Fibroblast of skin of abdomen (primary cell): ENCODE results near the gene RPS6KA1.

Source experiments
- DNase-seq: peaks from one replicate; pipeline ENCODE4 v3.0.0-alpha.2; 2013

RPS6KA1 gene

GRCh38 chr1:26533951-26534509 lies 4.5 kb downstream of the RPS6KA1 start:
- no peak for DNase-seq

GRCh38 chr1:26535201-26535600 lies 5.6 kb downstream of the RPS6KA1 start:
- DNase-seq: no peak

DNA sequence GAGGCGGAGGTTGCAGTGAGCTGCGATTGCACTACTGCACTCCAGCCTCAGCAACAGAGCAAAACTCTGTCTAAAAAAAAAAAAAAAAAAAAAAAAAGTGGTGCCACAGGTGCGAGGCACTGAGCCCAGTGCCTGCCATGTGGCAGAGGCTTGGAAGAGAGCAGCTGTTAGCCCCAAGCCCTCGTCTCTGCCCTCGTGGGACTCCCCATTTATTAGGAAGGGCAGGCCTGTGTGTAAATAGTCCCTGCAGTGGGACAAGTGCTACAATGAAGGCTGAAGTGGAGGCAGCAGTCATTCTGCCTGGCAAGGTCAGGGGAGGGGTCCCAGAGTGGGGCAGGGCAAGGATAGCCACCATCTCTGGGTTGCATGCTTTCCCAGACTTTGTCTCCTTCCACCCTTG lies 6.5 kb downstream of the RPS6KA1 start:
- no peak for DNase-seq

- DNase-seq: no peak
Measured at GRCh38 chr1:26536521-26536920, 7.0 kb downstream of the RPS6KA1 start.

DNA sequence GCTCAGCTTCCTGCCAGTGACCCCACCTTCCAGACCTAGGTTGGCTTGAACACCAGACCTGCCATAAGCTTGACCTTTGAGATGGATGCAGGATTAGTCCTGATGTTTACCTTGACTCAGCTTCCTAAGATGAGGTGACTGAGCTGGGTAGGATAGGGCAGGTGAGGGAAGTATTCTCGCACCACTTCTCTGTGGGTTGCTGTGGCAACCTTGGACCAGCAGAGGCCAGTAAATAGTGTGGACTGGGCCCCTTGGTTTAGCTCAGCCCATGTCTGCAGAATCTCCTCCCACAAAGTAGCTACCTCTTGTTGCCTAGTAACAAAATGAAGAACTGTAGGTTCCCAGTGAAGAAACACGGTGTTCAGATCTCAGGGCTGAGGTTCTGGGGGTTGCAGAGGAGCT lies 8.4 kb downstream of the RPS6KA1 start:
- no peak for DNase-seq

DNA sequence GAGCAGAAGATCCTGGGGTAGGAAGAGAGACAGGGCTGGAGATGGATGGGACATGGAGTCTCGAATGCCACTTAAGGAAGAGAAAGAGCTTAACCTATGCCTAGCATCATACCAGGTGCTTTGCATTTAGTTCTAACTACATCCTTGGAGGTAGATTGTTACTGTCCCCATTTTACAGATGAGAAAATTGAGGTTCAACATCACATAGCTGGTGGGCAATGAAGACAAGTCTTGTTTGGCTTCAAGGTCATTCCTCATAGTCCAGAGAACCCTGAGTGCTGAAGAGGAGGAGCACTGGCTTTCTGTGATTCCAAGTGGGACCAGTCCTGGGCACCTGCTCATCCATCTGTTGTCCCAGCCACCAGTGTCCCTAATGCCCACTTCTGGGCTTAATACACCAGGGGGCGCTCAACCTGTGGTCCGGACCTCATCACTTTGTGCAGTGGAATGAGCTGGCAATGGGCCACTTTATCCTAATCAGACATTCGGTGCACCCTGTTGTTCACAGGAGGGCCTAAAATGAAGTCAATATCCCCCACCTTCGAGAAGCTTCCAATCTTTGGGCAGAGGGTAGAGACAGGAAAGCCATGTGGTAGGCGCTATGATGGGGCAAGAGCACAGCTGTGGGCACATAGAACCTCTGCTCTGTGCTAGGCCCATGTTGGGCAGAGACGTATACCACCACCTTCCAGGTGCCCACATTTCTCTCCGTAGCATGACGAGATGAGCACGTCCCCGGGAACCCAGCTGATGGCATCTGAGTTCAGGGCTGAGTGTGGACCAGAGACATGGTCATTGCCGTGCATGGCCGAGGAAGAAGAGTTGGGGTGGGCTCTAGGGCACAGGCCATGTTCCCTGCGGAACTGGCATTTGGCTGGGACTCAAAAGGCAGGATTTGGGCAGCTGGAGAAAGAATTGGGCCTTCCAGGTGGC lies 9.2 kb downstream of the RPS6KA1 start:
- DNase-seq: peak; percentile 25

DNA sequence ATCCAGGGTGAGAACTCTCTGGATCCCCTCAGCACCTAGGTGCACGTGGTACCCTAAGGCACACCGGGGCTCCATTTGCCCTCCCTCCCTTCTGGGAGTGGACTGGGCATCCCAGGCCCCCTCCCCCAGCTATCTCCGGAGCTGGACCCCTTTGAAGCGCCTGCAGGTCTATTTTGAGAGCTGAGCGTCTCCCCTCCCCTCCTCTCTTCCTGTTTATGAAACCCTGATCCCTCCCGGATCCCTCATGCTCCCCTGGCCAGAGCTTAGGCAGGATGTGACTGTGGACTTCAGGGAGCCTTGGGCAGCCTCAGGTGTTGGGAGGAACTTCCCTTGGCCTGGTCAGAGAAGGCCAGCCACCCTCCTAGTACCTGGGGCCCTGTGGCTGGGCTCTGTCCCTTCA lies 10.2 kb downstream of the RPS6KA1 start:
- DNase-seq: no peak

DNA sequence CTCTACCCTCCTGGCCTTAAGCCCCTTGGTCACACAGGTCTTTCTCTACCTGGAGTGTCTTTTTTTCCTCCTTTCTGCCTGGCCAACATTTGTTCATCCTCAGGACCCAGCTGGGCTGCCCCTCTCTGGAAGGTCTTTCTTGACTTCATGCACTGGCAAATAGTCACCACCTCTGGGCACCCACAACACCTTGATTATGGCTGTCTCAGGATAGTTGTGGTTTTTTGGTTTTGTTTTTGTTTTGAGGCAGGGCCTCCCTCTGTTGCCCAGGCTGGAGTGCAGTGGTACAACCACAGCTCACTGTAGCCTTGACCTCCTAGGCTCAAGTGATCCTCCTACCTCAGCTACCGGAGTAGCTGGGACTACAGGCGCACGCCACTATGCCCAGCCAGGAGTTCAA lies 10.8 kb downstream of the RPS6KA1 start:
- DNase-seq: no peak

GRCh38 chr1:26541431-26541815 lies 11.9 kb downstream of the RPS6KA1 start:
- no peak for DNase-seq

GRCh38 chr1:26541816-26542711 lies 12.5 kb downstream of the RPS6KA1 start:
- DNase-seq: peak; percentile 29

GRCh38 chr1:26542771-26543451 lies 13.3 kb downstream of the RPS6KA1 start:
- DNase-seq: no peak

DNA sequence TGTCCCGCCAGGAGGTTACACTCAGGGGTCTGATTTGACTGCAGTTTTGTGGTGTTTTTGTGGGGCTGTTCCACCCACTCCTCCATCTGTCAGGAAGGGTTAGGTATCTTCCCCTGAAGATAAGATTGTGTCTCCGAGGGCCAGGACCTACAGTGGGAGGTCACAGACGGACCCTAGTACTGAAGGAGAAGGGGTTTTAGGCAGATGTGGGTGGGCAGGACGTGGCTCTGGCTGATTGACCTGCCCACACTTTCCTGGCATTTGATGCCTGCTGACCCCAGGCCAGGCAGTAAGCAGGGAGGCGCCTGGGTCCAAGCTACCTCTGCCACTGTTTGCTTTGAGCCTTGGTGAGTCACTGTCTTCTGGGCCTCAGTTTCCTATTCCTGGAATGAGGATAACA lies 13.9 kb downstream of the RPS6KA1 start:
- DNase-seq: no peak

DNA sequence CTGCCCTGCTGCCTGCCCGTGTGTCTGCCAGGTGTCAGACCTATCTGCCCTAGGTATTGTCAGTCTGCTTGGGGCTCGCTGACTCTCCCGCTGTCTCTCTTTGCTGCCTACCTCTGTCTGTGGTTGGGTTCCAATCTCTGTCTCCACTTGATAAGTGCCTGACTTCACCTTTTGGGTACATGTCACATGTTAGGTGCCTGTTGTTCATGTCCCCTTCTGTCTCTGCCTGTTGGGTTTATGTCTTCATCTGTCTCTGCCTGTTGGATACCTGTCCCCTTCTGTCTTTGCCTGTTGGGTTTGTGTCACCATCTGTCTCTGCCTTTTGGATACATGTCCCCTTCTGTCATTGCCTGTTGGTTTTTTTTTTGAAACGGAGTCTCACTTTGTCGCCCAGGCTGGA lies 14.6 kb downstream of the RPS6KA1 start:
- DNase-seq: no peak

DNA sequence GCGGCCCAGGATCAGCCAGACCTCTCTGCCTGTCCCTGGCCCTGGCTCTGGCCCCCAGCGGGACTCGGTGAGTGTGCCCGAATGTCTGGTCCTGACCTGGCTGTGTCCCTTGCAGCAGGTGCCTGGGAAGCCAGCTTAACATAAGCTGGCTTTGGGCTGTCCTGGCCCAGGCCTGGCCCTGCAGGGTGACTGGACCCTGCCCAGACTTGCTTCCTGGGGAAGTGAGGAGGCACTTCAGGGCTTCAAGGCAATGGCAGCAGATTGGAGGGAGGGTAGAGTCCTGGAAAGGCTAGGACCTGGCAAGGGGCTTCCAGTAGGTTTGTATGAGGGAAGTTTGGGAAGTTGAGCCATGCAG lies 16.4 kb downstream of the RPS6KA1 start:
- no peak for DNase-seq

- DNase-seq: no peak
Measured at GRCh38 chr1:26546375-26546774, 16.8 kb downstream of the RPS6KA1 start.

DNA sequence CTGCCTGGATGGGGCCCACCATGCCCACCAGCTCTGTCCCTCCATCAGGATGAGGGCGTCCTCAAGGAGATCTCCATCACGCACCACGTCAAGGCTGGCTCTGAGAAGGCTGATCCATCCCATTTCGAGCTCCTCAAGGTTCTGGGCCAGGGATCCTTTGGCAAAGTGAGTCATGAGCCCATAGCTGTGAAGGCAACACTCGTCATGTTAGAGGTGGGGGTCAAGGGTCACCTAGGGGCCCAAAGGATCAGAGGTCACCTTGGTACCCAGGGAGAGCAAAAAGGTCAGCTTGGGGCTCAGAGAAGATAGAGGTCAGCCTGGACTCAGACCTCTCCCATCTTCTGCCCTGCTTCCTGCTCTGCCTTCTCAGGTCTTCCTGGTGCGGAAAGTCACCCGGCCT lies 17.3 kb downstream of the RPS6KA1 start:
- DNase-seq: no peak

DNA sequence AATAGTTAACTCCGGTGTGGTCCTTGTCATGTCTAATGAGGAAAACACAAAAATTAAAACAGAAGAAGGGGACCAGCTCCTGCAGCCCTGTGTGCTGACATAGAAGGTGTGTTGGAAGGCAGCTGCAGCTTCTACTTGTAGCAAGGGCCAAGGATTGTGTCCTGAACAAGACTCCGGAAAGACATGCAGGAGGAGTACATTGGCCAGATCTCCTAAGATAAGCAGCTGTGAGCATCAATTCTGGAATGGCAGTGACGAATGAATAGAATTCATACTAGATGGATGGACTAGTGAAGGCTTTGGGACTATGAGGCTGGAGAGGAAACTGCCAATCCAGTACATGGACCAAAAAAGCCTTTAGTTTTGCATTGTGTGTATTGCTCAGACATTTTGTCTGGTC lies 19.3 kb downstream of the RPS6KA1 start:
- DNase-seq: no peak

DNA sequence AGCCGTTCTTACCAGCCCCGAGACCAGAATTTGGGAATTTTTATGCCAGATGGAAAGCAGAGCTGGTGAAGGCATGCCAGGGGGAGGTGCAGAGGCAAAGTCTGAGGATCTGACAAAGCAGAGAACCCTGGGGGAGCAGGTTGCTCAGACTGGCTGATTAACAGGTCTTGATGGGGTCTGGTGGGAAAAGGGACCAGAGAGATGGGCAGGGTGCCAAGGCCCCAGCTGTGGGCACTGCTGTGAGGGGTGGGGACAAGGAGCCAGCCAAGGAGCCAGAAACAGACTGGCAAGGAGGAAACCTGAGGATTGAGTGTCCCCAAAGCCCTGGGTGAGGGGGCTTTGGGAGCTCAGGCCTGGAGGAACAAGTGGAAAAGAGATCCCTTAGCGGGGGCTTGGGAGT lies 21.4 kb downstream of the RPS6KA1 start:
- DNase-seq: no peak

GRCh38 chr1:26552720-26553119 lies 23.2 kb downstream of the RPS6KA1 start:
- no peak for DNase-seq

DNA sequence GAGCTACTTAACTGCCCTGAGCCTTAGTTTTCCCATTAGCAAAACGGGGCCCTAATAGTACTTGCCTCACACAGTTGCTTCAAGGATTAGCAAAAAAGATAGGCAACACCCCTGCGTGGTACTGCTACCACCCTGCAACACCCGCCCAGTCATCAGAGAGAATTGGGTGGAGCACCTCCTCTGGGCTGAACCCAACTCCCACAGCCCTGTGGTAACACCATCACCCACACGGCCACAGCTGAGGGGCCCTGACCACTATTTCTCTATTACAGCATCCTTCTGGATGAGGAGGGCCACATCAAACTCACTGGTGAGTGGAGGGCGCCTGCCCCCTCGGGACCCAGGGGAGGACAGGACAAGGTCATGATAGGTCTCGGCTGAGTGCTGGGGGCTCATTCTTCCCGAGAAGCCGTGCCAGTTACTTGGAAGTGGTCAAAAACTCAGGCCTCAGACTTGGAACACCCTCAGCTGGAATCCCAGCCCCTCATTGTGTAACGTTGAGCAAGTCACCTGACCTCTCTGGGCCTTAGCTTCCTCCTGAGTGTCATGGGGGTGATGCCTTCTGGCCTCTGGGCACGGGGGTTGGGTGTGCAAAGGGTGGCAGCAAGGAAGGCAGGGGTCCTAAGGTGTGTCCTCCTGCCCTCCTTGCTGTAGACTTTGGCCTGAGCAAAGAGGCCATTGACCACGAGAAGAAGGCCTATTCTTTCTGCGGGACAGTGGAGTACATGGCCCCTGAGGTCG lies 24.6 kb downstream of the RPS6KA1 start:
- DNase-seq: no peak

- no peak for DNase-seq
Measured at GRCh38 chr1:26554781-26555180, 25.2 kb downstream of the RPS6KA1 start.

- DNase-seq: no peak
Measured at GRCh38 chr1:26555550-26555981, 26.0 kb downstream of the RPS6KA1 start.
